WERI-Rb-1 (cell line): ENCODE results near the gene PGS1.

Experiments used
- DNase-seq: peaks from one replicate; pipeline ENCODE4 v3.0.0-alpha.2; 2020
- H3K27ac ChIP-seq: fragments of 250-450 bp; sonication (Bioruptor Pico); 2 replicates; pipeline ENCODE4 v1.5.1; 2020; ENCODE audit warnings: mild to moderate bottlenecking, moderate library complexity
- H3K27me3 ChIP-seq: fragments of 250-450 bp; sonication (Bioruptor Pico); 2 replicates; pipeline ENCODE4 v1.5.1; 2021; ENCODE audit warnings: mild to moderate bottlenecking, low read depth, moderate library complexity; ENCODE audit not compliant: insufficient read depth, severe bottlenecking
- H3K36me3 ChIP-seq: fragments of 250-450 bp; sonication (Bioruptor Pico); 2 replicates; pipeline ENCODE4 v1.5.1; 2020; ENCODE audit warnings: mild to moderate bottlenecking, moderate library complexity
- H3K4me3 ChIP-seq: 2 replicates; pipeline ENCODE4 v1.5.1; 2011; ENCODE audit warnings: low read depth, mild to moderate bottlenecking, control low read depth, low read length
- H3K9me3 ChIP-seq: fragments of 250-450 bp; sonication (Bioruptor Pico); 2 replicates; pipeline ENCODE4 v1.5.1; 2021; ENCODE audit warnings: mild to moderate bottlenecking, moderate library complexity; ENCODE audit not compliant: severe bottlenecking
- CTCF ChIP-seq: IDR thresholded peaks from 2 replicates; pipeline ENCODE4 v1.5.1; 2011; ENCODE audit warnings: low read depth, mild to moderate bottlenecking, control low read depth, inconsistent platforms, low read length

Gene PGS1

GRCh38 chr17:78360371-78361224 lies 17.9 kb upstream of the PGS1 start:
- H3K4me3 ChIP-seq, result peak overlapping the region; percentile 52
- TF ChIP-seq CTCF, result peak; percentile 95
- peaks cover 11% of the 10 kb centered on the region for H3K36me3 ChIP-seq
- peak overlapping the region; percentile 18; the same call in 1 of the 2 replicates for H3K27ac ChIP-seq
- H3K9me3 ChIP-seq, result no peaks in the 10 kb centered on the region
- peaks cover 22% of the 10 kb centered on the region for H3K27me3 ChIP-seq
- peak; percentile 97 for DNase-seq

GRCh38 chr17:78361225-78361701 lies 17.2 kb upstream of the PGS1 start:
- DNase-seq, result no peak
- Histone ChIP-seq H3K9me3 (no peaks in the 10 kb centered on the region), H3K27ac (no peak overlapping the region), H3K4me3 (no peak overlapping the region), H3K36me3 (peaks cover 11% of the 10 kb centered on the region), H3K27me3 (peaks cover 22% of the 10 kb centered on the region)
- no peak for TF ChIP-seq CTCF

GRCh38 chr17:78362232-78362631 lies 16.2 kb upstream of the PGS1 start:
- no peak for TF ChIP-seq CTCF
- no peak for DNase-seq
- peaks cover 11% of the 10 kb centered on the region for H3K36me3 ChIP-seq
- peaks cover 22% of the 10 kb centered on the region for H3K27me3 ChIP-seq
- H3K9me3 ChIP-seq, result no peaks in the 10 kb centered on the region
- no peak overlapping the region for H3K4me3 ChIP-seq
- H3K27ac ChIP-seq, result no peak overlapping the region

- Histone ChIP-seq H3K27ac (no peak overlapping the region), H3K9me3 (no peaks in the 10 kb centered on the region), H3K27me3 (peaks cover 20% of the 10 kb centered on the region), H3K4me3 (no peak overlapping the region), H3K36me3 (peaks cover 7% of the 10 kb centered on the region)
- peak; percentile 54 for DNase-seq
- TF ChIP-seq CTCF, result peak; percentile 62
These were observed 15.8 kb upstream of the PGS1 start for GRCh38 chr17:78362671-78363070.

GRCh38 chr17:78364436-78365281 lies 13.8 kb upstream of the PGS1 start:
- peak overlapping the region; percentile 16 for H3K27ac ChIP-seq
- DNase-seq, result no peak

More at GRCh38 chr17:78364436-78365281, 13.8 kb upstream of the PGS1 start:
- Histone ChIP-seq H3K27me3 (peaks cover under 1% of the 10 kb centered on the region), H3K36me3 (no peaks in the 10 kb centered on the region), H3K9me3 (no peaks in the 10 kb centered on the region), H3K4me3 (no peak overlapping the region)
- no peak for TF ChIP-seq CTCF
